A549 (cell line): ENCODE results near the gene PHEX. TPM values are rescaled to one million over a fixed set of nuclear protein-coding genes. Genes with fewer than 3 reads are reported as not detected.

ENCODE experiments used
- ATAC-seq, 2 experiments: fragments of 200-7000 bp in 1 of 2; fragments of >200 bp in 1 of 2; cut with Nextera tagmentation in 1 of 2; cut with Tn5 transposase in 1 of 2; 3 replicates each; pipeline versions ENCODE4 v1.8.0 to v1.9.1; 2018 to 2020; ENCODE audit warnings: mild to moderate bottlenecking in 1 of 2, moderate library complexity in 1 of 2
- CTCF ChIA-PET: fragments of 300-600 bp; sonication (Branson Sonifier 250); formaldehyde crosslinking; extraction: SDS; loops from one replicate; lab custom pipeline; 2021; ENCODE audit warnings: antibody characterized with exemption, inconsistent platforms; lab: Yijun Ruan, JAX
- POLR2A ChIA-PET: fragments of 350-600 bp; formaldehyde crosslinking; extraction: SDS; loops from one replicate; lab custom pipeline; 2021; ENCODE audit warnings: antibody characterized with exemption, inconsistent platforms; lab: Yijun Ruan, JAX
- DNase-seq, 2 experiments: peaks; one replicate each; pipeline versions ENCODE4 v3.0.0 to v3.0.0-alpha.2; 2011 to 2016; ENCODE audit warnings: low read depth in 1 of 2, low spot score in 1 of 2
- FAIRE-seq: peaks from 2 replicates; lab custom pipeline; 2011; peaks lifted over from hg19 to GRCh38; lab: Jason Lieb, UNC
- H3K27ac ChIP-seq, 2 experiments: fragments of >200 bp; sonication (Bioruptor Twin); formaldehyde crosslinking; 3 replicates each; pipeline ENCODE4 v1.5.1; 2016 to 2017
- H3K4me1 ChIP-seq: fragments of >200 bp; sonication (Bioruptor Twin); formaldehyde crosslinking; 3 replicates; pipeline ENCODE4 v1.6.1; 2016
- H3K4me2 ChIP-seq: fragments of >200 bp; sonication (Bioruptor Twin); formaldehyde crosslinking; 3 replicates; pipeline ENCODE4 v1.6.1; 2016
- H3K4me3 ChIP-seq: fragments of >200 bp; sonication (Bioruptor Twin); formaldehyde crosslinking; 3 replicates; pipeline ENCODE4 v1.5.1; 2016
- H3K9me3 ChIP-seq: fragments of >200 bp; sonication (Bioruptor Twin); formaldehyde crosslinking; 3 replicates; pipeline ENCODE4 v1.6.1; 2016
- CBX8 ChIP-seq: fragments of 200-600 bp; sonication (generic); IDR thresholded peaks from 2 replicates; pipeline ENCODE4 v1.6.1; 2016
- CEBPB ChIP-seq, 2 experiments: fragments of >200 bp in 1 of 2; sonication (Bioruptor Twin) in 1 of 2; formaldehyde crosslinking in 1 of 2; IDR thresholded peaks; 2 replicates each; pipeline ENCODE4 v1.6.1; 2012 to 2016
- CHD2 ChIP-seq: fragments of 150-350 bp; IDR thresholded peaks from 2 replicates; pipeline ENCODE4 v1.6.1; 2014; ENCODE audit warnings: low read length; ENCODE audit not compliant: partially characterized antibody
- CTCF ChIP-seq: fragments of >200 bp; sonication (Bioruptor Twin); formaldehyde crosslinking; IDR thresholded peaks from 3 replicates; pipeline ENCODE4 v1.5.1; 2016
- EHF ChIP-seq: fragments of 250-450 bp; sonication (Bioruptor Pico); IDR thresholded peaks from 2 replicates; pipeline ENCODE4 v1.5.0; 2020; ENCODE audit warnings: mild to moderate bottlenecking
- EHMT2 ChIP-seq: fragments of 200-600 bp; sonication (generic); IDR thresholded peaks from 2 replicates; pipeline ENCODE4 v1.6.1; 2016; ENCODE audit warnings: antibody characterized with exemption, low read depth, mild to moderate bottlenecking, moderate library complexity
- EP300 ChIP-seq, 2 experiments: fragments of >200 bp; sonication (Bioruptor Twin); formaldehyde crosslinking; IDR thresholded peaks; 2 replicates in 1 of 2; 3 replicates in 1 of 2; pipeline ENCODE4 v1.6.1; 2016 to 2017
- FOSL2 ChIP-seq, 2 experiments: fragments of 450-650 bp in 1 of 2; fragments of >200 bp in 1 of 2; sonication (Bioruptor Twin) in 1 of 2; formaldehyde crosslinking; IDR thresholded peaks; 2 replicates each; pipeline versions ENCODE4 v1.5.0 to v1.6.1; 2016 to 2020; ENCODE audit warnings: mild to moderate bottlenecking in 1 of 2, moderate library complexity in 1 of 2
- GATA3 ChIP-seq: IDR thresholded peaks from 2 replicates; pipeline ENCODE4 v1.6.1; 2012; ENCODE audit warnings: borderline replicate concordance
- HES2 ChIP-seq: fragments of >200 bp; sonication (Bioruptor Twin); formaldehyde crosslinking; IDR thresholded peaks from 2 replicates; pipeline ENCODE4 v1.6.1; 2016
- HEYL ChIP-seq: fragments of 250-450 bp; sonication (Bioruptor Pico); IDR thresholded peaks from 2 replicates; pipeline ENCODE4 v1.8.0; 2021; ENCODE audit warnings: mild to moderate bottlenecking, moderate library complexity
- HOXA7 ChIP-seq: fragments of 250-450 bp; sonication (Bioruptor Pico); IDR thresholded peaks from 2 replicates; pipeline ENCODE4 v1.5.0; 2020; ENCODE audit warnings: mild to moderate bottlenecking, moderate library complexity
- JUNB ChIP-seq: fragments of >200 bp; sonication (Bioruptor Twin); formaldehyde crosslinking; IDR thresholded peaks from 2 replicates; pipeline ENCODE4 v1.6.1; 2016
- KDM1A ChIP-seq: fragments of 200-600 bp; sonication (generic); IDR thresholded peaks from 2 replicates; pipeline ENCODE4 v1.6.1; 2016; ENCODE audit warnings: low read depth, mild to moderate bottlenecking
- KDM5A ChIP-seq: fragments of 200-600 bp; sonication (generic); IDR thresholded peaks from 2 replicates; pipeline ENCODE4 v1.6.1; 2016; ENCODE audit warnings: antibody characterized with exemption, mild to moderate bottlenecking
- MAX ChIP-seq: IDR thresholded peaks from 2 replicates; pipeline ENCODE4 v1.6.1; 2012
- NR3C1 ChIP-seq: fragments of >200 bp; sonication (Bioruptor Twin); formaldehyde crosslinking; IDR thresholded peaks from 3 replicates; pipeline ENCODE4 v1.6.1; 2017
- POLR2A ChIP-seq: IDR thresholded peaks from 2 replicates; pipeline ENCODE4 v1.6.1; 2012; ENCODE audit warnings: mild to moderate bottlenecking, low read length
- POLR2AphosphoS2 ChIP-seq: conservative IDR thresholded peaks from 2 replicates; pipeline ENCODE4 v1.6.1; 2012; ENCODE audit warnings: low read length, improper control_type of control experiment, inconsistent platforms
- RARB ChIP-seq: fragments of 250-450 bp; sonication (Bioruptor Pico); IDR thresholded peaks from 2 replicates; pipeline ENCODE4 v1.8.0; 2021; ENCODE audit warnings: mild to moderate bottlenecking, moderate library complexity
- RCOR1 ChIP-seq: fragments of 150-350 bp; IDR thresholded peaks from 2 replicates; pipeline ENCODE4 v1.6.1; 2014; ENCODE audit warnings: antibody characterized with exemption, low read length, low read depth
- SREBF2 ChIP-seq: fragments of 450-650 bp; IDR thresholded peaks from 2 replicates; pipeline ENCODE4 v1.6.1; 2014; ENCODE audit warnings: mild to moderate bottlenecking, moderate library complexity
- TFCP2L1 ChIP-seq: fragments of 250-450 bp; sonication (Bioruptor Pico); IDR thresholded peaks from 2 replicates; pipeline ENCODE4 v1.5.0; 2021; ENCODE audit warnings: mild to moderate bottlenecking
- ZSCAN20 ChIP-seq: fragments of 250-450 bp; sonication (Bioruptor Pico); IDR thresholded peaks from 2 replicates; pipeline ENCODE4 v1.8.0; 2022; ENCODE audit warnings: mild to moderate bottlenecking, moderate library complexity
- WGBS: methylation state at CpG from one replicate; pipeline ENCODE4 v1.1.6; 2017; ENCODE audit errors: missing lambda C conversion rate; 5-methylcytosine and 5-hydroxymethylcytosine counted together
- polyA plus RNA-seq, 4 experiments: library from polyadenylated mRNA; depleted of rRNA in 3 of 4; stranded (reverse); fragments of >200 nt; fragmentation: RNase III in 1 of 4; extraction: RNeasy Plus Mini Kit Qiagen cat#74134 plus additional on column Dnase treatment in 1 of 4; gene quantifications; 2 replicates in 3 of 4; 3 replicates in 1 of 4; pipeline ENCODE4 v1.2.3, GENCODE V29; 2011 to 2017

The PHEX gene
- polyA plus RNA-seq, 2 of the 4 experiments (the other 2 are of a cell fraction): 0.28 to 0.98 TPM

GRCh38 chrX:22063284-22063683 is 31.2 kb downstream of the PHEX start:
- FAIRE-seq (no peak), DNase-seq (no peak), ATAC-seq (no peak)
- Histone ChIP-seq H3K27ac (no peak overlapping the region), H3K4me3 (no peak overlapping the region), H3K4me2 (no peak overlapping the region), H3K9me3 (no peaks in the 10 kb centered on the region), H3K4me1 (no peaks in the 10 kb centered on the region)
- TF ChIP-seq POLR2AphosphoS2 (no peak), CBX8 (no peak), GATA3 (no peak), RCOR1 (no peak), JUNB (no peak), NR3C1 (no peak), EP300 (IDR thresholded peaks at IDR 0.05) (no peak)
- CTCF ChIA-PET: no interaction called here
- POLR2A ChIA-PET: no interaction called here
- 83% methylated on average over 7 of the region's 7 CpGs for WGBS

GRCh38 chrX:22069586-22069985 is 37.5 kb downstream of the PHEX start:
- WGBS: 85% methylated on average over 4 of the region's 4 CpGs
- no peak for TF ChIP-seq EHMT2
- TF ChIP-seq, all 56 proteins: peak for 0
- DNase-seq (no peak), FAIRE-seq (peak; percentile 84), ATAC-seq (no peak)
- Histone ChIP-seq H3K4me2 (no peak overlapping the region), H3K9me3 (no peaks in the 10 kb centered on the region), H3K4me3 (no peak overlapping the region), H3K4me1 (no peaks in the 10 kb centered on the region), H3K27ac (no peak overlapping the region)
- CTCF ChIA-PET: interaction anchor here (0.9 to 1.7 kb wide), 3 partner anchors 11 to 85 kb away, joined by 3 to 5 read pairs (median 4); no protein-coding TSS in a partner anchor
- POLR2A ChIA-PET: no interaction called here

GRCh38 chrX:22073928-22074327 is 41.8 kb downstream of the PHEX start:
- POLR2A ChIA-PET: no interaction called here
- TF ChIP-seq EHF (CRISPR knock-in tag): no peak
- TF ChIP-seq, all 56 proteins: peak for 0
- 91% methylated on average over 2 of the region's 2 CpGs for WGBS
- FAIRE-seq (no peak), DNase-seq (no peak), ATAC-seq (no peak)
- Histone ChIP-seq H3K9me3 (no peaks in the 10 kb centered on the region), H3K4me3 (no peak overlapping the region), H3K4me2 (no peak overlapping the region), H3K27ac (no peak overlapping the region), H3K4me1 (no peaks in the 10 kb centered on the region)
- CTCF ChIA-PET: no interaction called here

- no peak overlapping the region for H3K27ac ChIP-seq
- no peak for DNase-seq
- WGBS: 93% methylated on average over 2 of the region's 2 CpGs
- no peak overlapping the region for H3K4me2 ChIP-seq
- no peak for ATAC-seq
- H3K4me3 ChIP-seq: no peak overlapping the region
- ChIA-PET POLR2A (no interaction called here), CTCF (no interaction called here)
- no peak for TF ChIP-seq CBX8
- TF ChIP-seq SREBF2: no peak
- no peak for TF ChIP-seq HOXA7 (CRISPR knock-in tag)
- TF ChIP-seq POLR2A: no peak
- TF ChIP-seq KDM1A: no peak
- no peak for TF ChIP-seq KDM5A
- no peak for TF ChIP-seq RARB (CRISPR knock-in tag)
- TF ChIP-seq HEYL (CRISPR knock-in tag): no peak
- TF ChIP-seq HES2: no peak
- TF ChIP-seq GATA3: no peak
- no peak for TF ChIP-seq ZSCAN20 (CRISPR knock-in tag)
- TF ChIP-seq CEBPB (IDR thresholded peaks at IDR 0.05): no peak
- TF ChIP-seq CTCF: no peak
- no peak for TF ChIP-seq CHD2
- no peak for TF ChIP-seq MAX
- no peak for TF ChIP-seq TFCP2L1
- TF ChIP-seq FOSL2 (IDR thresholded peaks at IDR 0.05): no peak
- TF ChIP-seq FOSL2 (CRISPR knock-in tag; IDR thresholded peaks at IDR 0.05): no peak
- H3K9me3 ChIP-seq: no peaks in the 10 kb centered on the region
- no peak for FAIRE-seq
- H3K4me1 ChIP-seq: no peaks in the 10 kb centered on the region
Observed at GRCh38 chrX:22078117-22078516, 46.0 kb downstream of the PHEX start.
